Vagina (tissue), 2 donors: Measurements from ENCODE around the gene DNAI1.

Experiments used
- POLR2A ChIP-seq, 2 donors: fragments of 450-650 bp; IDR thresholded peaks; one replicate each; pipeline ENCODE4 v1.6.1; 2017; ENCODE audit warnings: antibody characterized with exemption in 2 of 2, mild to moderate bottlenecking in 2 of 2, moderate library complexity in 2 of 2
- POLR2AphosphoS5 ChIP-seq, 2 donors: sonication (generic); formaldehyde crosslinking; IDR thresholded peaks; one replicate each; pipeline ENCODE4 v1.9.0; 2017; ENCODE audit warnings: antibody characterized with exemption in 2 of 2, mild to moderate bottlenecking in 2 of 2, low read depth in 1 of 2; ENCODE audit not compliant: insufficient read depth in 1 of 2
- TF ChIP-seq, protein P1 (sequence below), 3 experiments: fragments of 450-650 bp in 2 of 3; fragments of 200-600 bp in 1 of 3; sonication (generic) in 1 of 3; IDR thresholded peaks; one replicate each; pipeline ENCODE4 v1.5.1; 2017 to 2019; ENCODE audit warnings: antibody characterized with exemption in 3 of 3, mild to moderate bottlenecking in 2 of 3, moderate library complexity in 2 of 3

GRCh38 chr9:34459356-34459755 lies 751 bp downstream of the DNAI1 start:
- TF ChIP-seq, protein P1, sequence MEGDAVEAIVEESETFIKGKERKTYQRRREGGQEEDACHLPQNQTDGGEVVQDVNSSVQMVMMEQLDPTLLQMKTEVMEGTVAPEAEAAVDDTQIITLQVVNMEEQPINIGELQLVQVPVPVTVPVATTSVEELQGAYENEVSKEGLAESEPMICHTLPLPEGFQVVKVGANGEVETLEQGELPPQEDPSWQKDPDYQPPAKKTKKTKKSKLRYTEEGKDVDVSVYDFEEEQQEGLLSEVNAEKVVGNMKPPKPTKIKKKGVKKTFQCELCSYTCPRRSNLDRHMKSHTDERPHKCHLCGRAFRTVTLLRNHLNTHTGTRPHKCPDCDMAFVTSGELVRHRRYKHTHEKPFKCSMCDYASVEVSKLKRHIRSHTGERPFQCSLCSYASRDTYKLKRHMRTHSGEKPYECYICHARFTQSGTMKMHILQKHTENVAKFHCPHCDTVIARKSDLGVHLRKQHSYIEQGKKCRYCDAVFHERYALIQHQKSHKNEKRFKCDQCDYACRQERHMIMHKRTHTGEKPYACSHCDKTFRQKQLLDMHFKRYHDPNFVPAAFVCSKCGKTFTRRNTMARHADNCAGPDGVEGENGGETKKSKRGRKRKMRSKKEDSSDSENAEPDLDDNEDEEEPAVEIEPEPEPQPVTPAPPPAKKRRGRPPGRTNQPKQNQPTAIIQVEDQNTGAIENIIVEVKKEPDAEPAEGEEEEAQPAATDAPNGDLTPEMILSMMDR (IDR thresholded peaks at IDR 0.05): no peak
- TF ChIP-seq POLR2A (IDR thresholded peaks at IDR 0.05): no peak
- no peak for TF ChIP-seq POLR2AphosphoS5 (IDR thresholded peaks at IDR 0.05; ENCODE audit: insufficient read depth in 1 of 2, low read depth in 1 of 2)
